Trophoblast cell (in vitro differentiated cells and primary cell): Measurements from ENCODE around the gene WDR20.
"Not testable (repeated sequence)": the region's sequence is repeated elsewhere in the genome, so short reads cannot be mapped to it uniquely, and the experiment has no call there.

ENCODE experiments used
- DNase-seq, 2 donors: peaks; one replicate each; pipeline ENCODE4 v3.0.0-alpha.2; 2016
- H2AFZ ChIP-seq: 2 replicates; pipeline ENCODE4 v1.6.1; 2013; ENCODE audit warnings: low read length, moderate library complexity, mild to moderate bottlenecking; ENCODE audit not compliant: insufficient read depth, poor library complexity
- H2AK5ac ChIP-seq: 2 replicates; pipeline ENCODE4 v1.6.1; 2013; ENCODE audit warnings: mild to moderate bottlenecking, low read length
- H2BK120ac ChIP-seq: 2 replicates; pipeline ENCODE4 v1.6.1; 2013; ENCODE audit warnings: low read length, mild to moderate bottlenecking, moderate library complexity; ENCODE audit not compliant: insufficient read depth, poor library complexity
- H2BK12ac ChIP-seq: 2 replicates; pipeline ENCODE4 v1.6.1; 2013; ENCODE audit warnings: mild to moderate bottlenecking, low read length, moderate library complexity
- H2BK5ac ChIP-seq: 2 replicates; pipeline ENCODE4 v1.6.1; 2013; ENCODE audit warnings: low read length, low read depth, moderate library complexity, mild to moderate bottlenecking; ENCODE audit not compliant: poor library complexity
- H3K14ac ChIP-seq: 2 replicates; pipeline ENCODE4 v1.6.1; 2013; ENCODE audit warnings: mild to moderate bottlenecking, low read length
- H3K18ac ChIP-seq: 2 replicates; pipeline ENCODE4 v1.6.1; 2013; ENCODE audit warnings: mild to moderate bottlenecking, low read length
- H3K23ac ChIP-seq: 2 replicates; pipeline ENCODE4 v1.6.1; 2013; ENCODE audit warnings: low read length
- H3K27ac ChIP-seq: 2 replicates; pipeline ENCODE4 v1.5.1; 2013; ENCODE audit warnings: low read depth, mild to moderate bottlenecking, inconsistent platforms, low read length, moderate library complexity
- H3K27me3 ChIP-seq: 2 replicates; pipeline ENCODE4 v1.6.1; 2013; ENCODE audit warnings: inconsistent platforms, mild to moderate bottlenecking, low read length, moderate library complexity; ENCODE audit not compliant: insufficient read depth
- H3K36me3 ChIP-seq, 2 experiments: 1 replicate in 1 of 2; 2 replicates in 1 of 2; pipeline ENCODE4 v1.6.1; 2013; ENCODE audit warnings: low read length in 2 of 2, mild to moderate bottlenecking in 2 of 2, moderate library complexity in 1 of 2; ENCODE audit not compliant: insufficient read depth in 2 of 2, control insufficient read depth in 1 of 2
- H3K4ac ChIP-seq: 2 replicates; pipeline ENCODE4 v1.6.1; 2013; ENCODE audit warnings: low read depth, mild to moderate bottlenecking, low read length, moderate library complexity
- H3K4me1 ChIP-seq, 2 experiments: 1 replicate in 1 of 2; 2 replicates in 1 of 2; pipeline ENCODE4 v1.6.1; 2013; ENCODE audit warnings: low read length in 2 of 2, mild to moderate bottlenecking in 2 of 2, moderate library complexity in 1 of 2; ENCODE audit not compliant: insufficient read depth in 2 of 2, control insufficient read depth in 1 of 2
- H3K4me2 ChIP-seq: 2 replicates; pipeline ENCODE4 v1.6.1; 2013; ENCODE audit warnings: inconsistent platforms, mild to moderate bottlenecking, low read length, moderate library complexity
- H3K4me3 ChIP-seq: 2 replicates; pipeline ENCODE4 v1.5.1; 2013; ENCODE audit warnings: mild to moderate bottlenecking, low read depth, low read length, inconsistent platforms
- H3K79me1 ChIP-seq: one replicate; pipeline ENCODE4 v1.6.1; 2013; ENCODE audit warnings: low read length
- H3K79me2 ChIP-seq: 2 replicates; pipeline ENCODE4 v1.6.1; 2013; ENCODE audit warnings: low read length, mild to moderate bottlenecking; ENCODE audit not compliant: control insufficient read depth, insufficient read depth, poor library complexity
- H3K9ac ChIP-seq: 2 replicates; pipeline ENCODE4 v1.6.1; 2013; ENCODE audit warnings: mild to moderate bottlenecking, low read length
- H3K9me3 ChIP-seq: 2 replicates; pipeline ENCODE4 v1.6.1; 2013; ENCODE audit warnings: low read depth, mild to moderate bottlenecking, control low read depth, inconsistent platforms, low read length; ENCODE audit not compliant: insufficient read depth
- H4K12ac ChIP-seq: 2 replicates; pipeline ENCODE4 v1.6.1; 2013; ENCODE audit warnings: low read depth, mild to moderate bottlenecking, low read length, moderate library complexity
- H4K8ac ChIP-seq: 2 replicates; pipeline ENCODE4 v1.6.1; 2013; ENCODE audit warnings: low read depth, mild to moderate bottlenecking, low read length, moderate library complexity
- H4K91ac ChIP-seq: one replicate; pipeline ENCODE4 v1.6.1; 2013; ENCODE audit warnings: low read depth, mild to moderate bottlenecking, low read length, moderate library complexity
- WGBS: extraction: QIAGEN DNeasy Blood & Tissue Kit; methylation state at CpG from one replicate; pipeline ENCODE4 v1.1.7; 2013; ENCODE audit warnings: missing lambda C conversion rate; ENCODE audit not compliant: insufficient read length, insufficient coverage; ENCODE audit errors: extremely low coverage; 5-methylcytosine and 5-hydroxymethylcytosine counted together

The WDR20 gene

DNA sequence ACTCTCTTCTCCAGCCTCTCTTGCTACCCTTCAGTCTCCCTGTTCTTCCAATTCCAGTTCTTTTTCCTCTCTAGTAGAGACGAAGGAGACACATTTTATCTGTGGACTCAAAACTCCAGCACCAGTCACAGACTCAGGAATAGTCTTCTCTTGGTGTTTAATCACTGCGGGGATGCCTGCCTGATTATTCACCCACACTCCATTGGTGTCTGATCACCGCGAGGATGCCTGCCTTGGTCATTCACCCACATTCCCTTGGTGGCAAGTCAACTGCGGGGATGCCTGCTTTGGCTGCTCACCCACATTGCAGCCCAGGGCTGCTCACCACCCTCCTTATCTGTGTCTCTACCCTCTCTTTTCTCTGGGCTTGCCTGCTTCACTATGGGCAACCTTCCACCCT lies 100.8 kb downstream of the WDR20 start:
- WGBS = no CpG with 5 or more reads among the region's 5 CpGs
- not testable (repeated sequence) for DNase-seq, H3K9me3 ChIP-seq, H3K27ac ChIP-seq, H3K23ac ChIP-seq, H3K9ac ChIP-seq, H3K4ac ChIP-seq, H3K4me3 ChIP-seq, H2BK12ac ChIP-seq, H3K4me1 ChIP-seq, H3K4me2 ChIP-seq, H3K14ac ChIP-seq, H4K91ac ChIP-seq, H3K79me2 ChIP-seq, H3K79me1 ChIP-seq, H3K36me3 ChIP-seq, H2AK5ac ChIP-seq, H4K8ac ChIP-seq, H4K12ac ChIP-seq, H3K18ac ChIP-seq, H2BK120ac ChIP-seq, H3K27me3 ChIP-seq, H2BK5ac ChIP-seq, H2AFZ ChIP-seq

DNA sequence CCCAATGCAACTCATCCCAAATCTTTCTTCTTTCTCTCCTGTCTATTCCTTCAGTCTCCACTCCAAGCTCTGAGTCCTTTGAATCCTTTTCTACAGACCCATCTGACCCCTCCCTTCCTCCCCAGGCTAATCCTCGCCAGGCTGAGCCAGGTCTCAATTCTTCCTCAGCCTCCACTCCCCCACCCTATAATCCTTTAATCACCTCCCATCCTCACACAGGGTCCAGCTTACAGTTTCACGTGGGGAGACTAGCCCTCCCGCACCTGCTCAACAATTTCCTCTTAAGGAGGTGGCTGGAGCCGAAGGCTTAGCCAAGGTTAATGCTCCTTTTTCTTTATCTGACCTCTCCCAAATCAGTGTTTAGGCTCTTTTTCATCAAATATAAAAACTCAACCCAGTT lies 101.5 kb downstream of the WDR20 start:
- no peaks in the 10 kb centered on the region for H3K79me2 ChIP-seq
- no CpG with 5 or more reads among the region's 4 CpGs for WGBS
- no peak overlapping the region for H2AFZ ChIP-seq
- no peaks in the 10 kb centered on the region for H3K79me1 ChIP-seq
- H3K23ac ChIP-seq = no peak overlapping the region
- no peaks in the 10 kb centered on the region for H3K4me1 ChIP-seq
- H4K12ac ChIP-seq = no peak overlapping the region
- H2BK120ac ChIP-seq = no peak overlapping the region
- no peak overlapping the region for H3K4ac ChIP-seq
- no peaks in the 10 kb centered on the region for H3K27me3 ChIP-seq
- no peak overlapping the region for H3K27ac ChIP-seq
- H3K9ac ChIP-seq = no peak overlapping the region
- no peaks in the 10 kb centered on the region for H3K9me3 ChIP-seq
- no peak overlapping the region for H3K14ac ChIP-seq
- no peak overlapping the region for H3K4me3 ChIP-seq
- no peak overlapping the region for H2BK12ac ChIP-seq
- H4K8ac ChIP-seq = no peak overlapping the region
- H3K4me2 ChIP-seq = no peak overlapping the region
- H3K36me3 ChIP-seq = no peaks in the 10 kb centered on the region
- no peak overlapping the region for H2AK5ac ChIP-seq
- H4K91ac ChIP-seq = no peak overlapping the region
- no peak overlapping the region for H2BK5ac ChIP-seq
- DNase-seq = no peak
- H3K18ac ChIP-seq = no peak overlapping the region

DNA sequence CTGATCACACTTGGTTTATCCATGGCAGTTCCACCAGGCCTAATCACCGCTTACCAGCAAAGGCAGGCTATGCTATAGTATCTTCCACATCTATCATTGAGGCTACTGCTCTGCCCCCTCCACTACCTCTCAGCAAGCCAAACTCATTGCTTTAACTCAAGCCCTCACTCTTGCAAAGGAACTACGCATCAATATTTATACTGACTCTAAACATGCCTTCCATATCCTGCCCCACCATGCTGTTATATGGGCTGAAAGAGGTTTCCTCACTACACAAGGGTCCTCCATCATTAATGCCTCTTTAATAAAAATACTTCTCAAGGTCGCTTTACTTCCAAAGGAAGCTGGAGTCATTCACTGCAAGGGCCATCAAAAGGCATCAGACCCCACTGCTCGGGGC lies 104.1 kb downstream of the WDR20 start:
- H3K23ac ChIP-seq, H3K4ac ChIP-seq, H3K9me3 ChIP-seq, H2AFZ ChIP-seq, H4K91ac ChIP-seq, H3K9ac ChIP-seq, H2BK120ac ChIP-seq, H3K4me1 ChIP-seq, H3K14ac ChIP-seq, H3K79me2 ChIP-seq, H3K36me3 ChIP-seq, H3K4me2 ChIP-seq, H2BK12ac ChIP-seq, H3K27ac ChIP-seq, H4K8ac ChIP-seq, H3K18ac ChIP-seq, H3K4me3 ChIP-seq, H3K79me1 ChIP-seq, H2BK5ac ChIP-seq, H2AK5ac ChIP-seq, H3K27me3 ChIP-seq, DNase-seq, H4K12ac ChIP-seq: not testable (repeated sequence)
- WGBS = no CpG with 5 or more reads among the region's 4 CpGs

DNA sequence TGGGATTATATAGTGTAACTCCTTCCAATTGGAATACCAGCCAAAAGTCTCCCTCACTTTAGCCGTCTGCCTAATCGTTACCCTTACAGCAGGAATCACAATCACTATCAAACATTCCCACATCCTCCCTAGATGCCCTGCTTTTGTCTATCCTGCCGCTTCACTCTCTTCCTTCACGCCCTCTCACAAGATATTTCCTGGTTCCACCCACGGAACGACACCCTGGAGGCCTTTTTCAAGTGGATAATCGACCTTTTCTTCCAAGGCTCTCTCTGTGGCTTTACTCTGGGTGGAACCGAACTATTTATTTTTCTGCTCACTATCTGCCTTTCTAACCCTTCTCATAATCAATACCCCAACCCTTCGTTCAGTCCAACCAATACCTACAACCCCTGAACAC lies 106.4 kb downstream of the WDR20 start:
- Histone ChIP-seq H4K12ac (no peak overlapping the region), H2BK12ac (no peak overlapping the region), H3K9me3 (no peaks in the 10 kb centered on the region), H3K4me3 (no peak overlapping the region), H3K23ac (no peak overlapping the region), H2BK120ac (no peak overlapping the region), H3K9ac (no peak overlapping the region), H3K4ac (no peak overlapping the region), H3K27ac (no peak overlapping the region), H4K91ac (no peak overlapping the region), H3K36me3 (no peaks in the 10 kb centered on the region), H2AFZ (no peak overlapping the region), H4K8ac (no peak overlapping the region), H3K79me2 (no peaks in the 10 kb centered on the region), H3K18ac (no peak overlapping the region), H3K14ac (no peak overlapping the region), H3K79me1 (no peaks in the 10 kb centered on the region), H3K4me1 (no peaks in the 10 kb centered on the region), H3K27me3 (no peaks in the 10 kb centered on the region), H2AK5ac (no peak overlapping the region), H2BK5ac (no peak overlapping the region), H3K4me2 (no peak overlapping the region)
- 100% methylated on average over 1 of the region's 9 CpGs for WGBS
- no peak for DNase-seq
